NOMO-1 treated with DMSO at 0.1 percent for 48 hours (cell line): ENCODE measurements around the gene BABAM1.

Experiments
- DNase-seq: peaks from one replicate; lab custom pipeline; 2025; ENCODE audit not compliant: unreplicated experiment; lab: John Stamatoyannopoulos, UW

BABAM1 gene

DNA sequence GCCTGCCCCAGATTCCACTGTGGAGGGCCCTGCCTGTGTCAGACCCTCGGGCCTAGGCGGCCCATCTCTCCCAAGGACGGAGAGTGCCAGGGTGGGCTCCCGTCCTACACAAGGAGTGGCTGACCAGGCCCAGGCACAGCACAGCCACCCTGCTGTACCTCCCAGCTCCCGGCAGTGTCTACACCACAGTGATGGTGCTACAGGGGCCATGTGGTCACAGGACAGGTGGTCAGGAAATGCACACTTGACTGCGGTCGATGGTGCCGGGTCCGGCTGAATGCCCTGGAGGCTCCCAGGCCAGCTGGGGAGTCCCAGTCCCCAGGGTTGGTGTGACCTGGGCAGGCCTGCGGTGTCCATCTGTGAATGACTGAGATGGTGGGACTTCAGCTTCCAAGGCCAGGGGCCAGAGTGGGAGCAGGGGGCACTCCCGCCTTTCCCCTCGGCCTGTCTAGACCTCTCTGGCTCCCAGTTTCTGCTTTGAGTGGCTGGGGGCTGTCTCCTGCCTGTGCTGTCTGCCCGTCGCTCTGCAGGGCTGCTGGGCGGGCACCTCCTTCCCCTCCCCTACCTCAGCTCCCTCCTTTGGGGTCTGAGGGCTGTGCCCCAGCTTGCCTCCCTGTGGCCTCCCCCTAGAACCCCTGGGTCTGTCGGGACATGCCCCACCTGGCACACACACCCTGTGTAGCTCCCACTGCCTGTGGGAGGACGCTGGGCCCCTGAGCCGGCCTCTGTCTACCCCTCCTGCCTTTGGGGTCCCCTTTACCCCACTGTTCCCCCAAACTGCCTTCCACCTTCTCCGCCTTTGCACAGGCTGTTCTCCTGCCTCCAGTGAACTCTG, 54.6 kb downstream of the BABAM1 start:
- DNase-seq, result no peak

DNA sequence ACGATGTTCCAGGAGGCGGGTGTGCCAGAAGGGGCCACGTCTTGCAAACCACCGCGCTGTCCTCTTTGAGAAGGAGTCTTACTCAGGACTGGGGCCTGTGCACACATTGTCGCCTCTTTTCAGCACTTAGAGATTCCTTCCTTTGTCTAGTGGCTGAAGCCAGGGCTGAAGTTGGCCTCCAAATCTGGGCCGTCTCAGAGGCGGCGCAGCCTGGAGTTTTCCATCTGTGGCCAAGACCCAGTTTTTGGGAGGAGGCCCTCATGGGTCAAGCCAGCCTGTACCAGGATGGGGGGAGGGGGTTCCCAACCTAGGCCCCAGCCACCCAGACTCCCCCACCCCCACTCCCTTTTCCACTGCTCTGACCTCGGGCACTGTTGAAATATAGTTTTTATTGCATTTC, 55.6 kb downstream of the BABAM1 start:
- DNase-seq, result no peak

DNA sequence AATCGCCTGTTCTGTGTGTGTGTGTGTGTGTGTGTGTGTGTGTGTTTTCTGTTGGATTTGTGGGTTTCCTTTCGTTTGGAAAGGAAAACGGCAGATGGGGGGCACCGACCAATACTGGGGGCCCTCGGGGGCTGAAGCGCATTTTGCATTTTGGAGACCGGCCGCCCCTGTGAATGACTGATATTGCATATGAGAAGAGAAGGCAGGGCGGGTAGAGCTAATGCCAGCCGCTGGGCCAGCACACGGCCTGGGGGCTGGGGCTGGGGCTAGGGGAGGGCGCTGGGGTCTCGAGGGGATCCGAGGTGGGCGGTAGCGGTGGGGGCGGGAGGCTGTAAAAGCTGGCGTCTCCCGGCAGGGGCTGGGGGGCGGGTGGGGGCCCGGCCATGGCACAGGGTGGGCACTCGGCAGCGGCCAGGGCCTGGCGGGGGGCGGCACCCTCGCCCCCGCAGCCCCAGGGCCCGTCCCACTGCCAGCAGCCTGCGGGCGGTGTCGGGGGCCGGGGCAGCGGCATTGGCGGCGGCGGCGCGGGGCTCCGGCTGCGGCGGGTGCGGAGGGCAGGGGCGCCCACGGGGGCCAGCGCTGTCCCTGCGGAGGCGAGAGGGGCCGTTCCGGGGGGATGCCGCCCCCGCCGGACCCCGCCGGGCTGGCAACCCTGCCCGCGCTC, 56.2 kb downstream of the BABAM1 start:
- no peak for DNase-seq

DNA sequence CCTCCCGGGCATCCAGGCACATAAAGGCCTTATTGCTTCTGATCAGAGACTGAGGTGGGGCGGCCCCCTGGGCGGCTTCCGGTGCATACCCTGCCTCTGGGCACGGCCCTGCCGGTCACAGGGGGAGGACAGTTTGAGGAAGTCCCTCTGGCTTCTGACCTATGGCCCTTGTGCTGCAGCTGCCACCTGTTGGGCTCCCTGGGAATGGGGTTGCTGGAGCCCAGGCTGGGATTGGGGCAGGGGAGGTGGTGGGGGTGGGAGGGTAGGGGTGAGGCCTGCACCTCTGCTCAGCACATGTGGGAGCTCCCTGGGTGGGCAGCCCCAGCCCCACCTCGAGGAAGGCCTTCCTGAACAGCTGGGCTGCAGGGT, 56.7 kb downstream of the BABAM1 start:
- DNase-seq, result no peak

DNA sequence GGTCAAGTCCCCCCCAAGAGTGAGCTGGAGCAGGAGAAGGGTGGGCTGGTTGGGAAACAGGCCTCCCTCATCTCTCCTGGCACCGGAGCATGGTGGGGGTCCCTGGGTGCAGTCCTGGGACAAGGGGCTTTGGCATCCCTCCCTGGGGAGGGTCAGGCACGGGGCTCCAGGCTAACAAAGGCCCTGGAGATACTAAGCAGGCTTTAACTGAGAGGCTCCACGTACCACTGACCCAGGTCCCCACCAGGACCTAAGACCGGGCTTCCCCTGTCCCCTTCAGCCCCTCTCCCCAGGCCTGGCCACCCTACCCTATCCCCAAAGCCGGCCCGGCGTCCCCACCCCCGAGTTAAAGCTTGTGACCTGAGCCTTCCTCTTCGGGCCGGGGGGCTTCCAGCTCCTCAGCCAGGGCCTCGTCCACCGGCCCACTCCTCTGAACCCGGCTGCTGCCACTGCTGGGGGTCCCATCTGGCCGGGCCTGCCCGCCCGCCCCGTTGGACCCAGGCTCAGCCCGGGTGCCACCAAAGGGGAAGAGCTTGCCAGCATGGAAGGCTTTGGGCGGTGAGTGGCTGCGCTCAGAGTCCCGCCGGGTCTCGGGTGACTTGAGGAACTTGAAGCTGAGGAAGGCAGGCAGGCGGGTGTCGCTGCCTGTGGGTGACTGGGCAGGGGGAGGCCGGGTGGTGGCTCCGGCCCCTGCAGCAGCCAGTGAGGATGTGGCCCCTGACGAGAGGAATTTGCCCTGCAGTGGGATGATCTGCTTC, 57.3 kb downstream of the BABAM1 start:
- DNase-seq, result no peak

DNA sequence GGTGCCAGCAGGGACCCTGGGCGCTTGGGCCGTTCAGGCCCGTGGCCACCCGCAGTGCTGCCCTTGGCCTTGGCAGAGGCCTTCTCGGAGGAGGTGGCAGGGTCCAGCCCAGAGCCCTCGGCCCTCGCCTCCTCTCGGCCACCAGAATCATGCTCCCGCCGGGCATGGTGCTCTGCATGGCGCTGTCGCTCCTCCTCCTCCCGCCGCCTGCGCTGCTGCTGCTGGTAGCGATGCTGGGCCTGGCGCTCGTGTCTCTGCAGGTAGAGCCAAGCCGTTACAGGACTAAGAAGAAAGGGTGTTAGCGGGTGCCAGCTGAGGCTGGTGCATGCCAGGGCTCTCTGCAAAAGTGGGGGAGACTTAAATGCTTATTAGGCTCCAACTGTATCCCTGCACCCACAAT, 57.9 kb downstream of the BABAM1 start:
- no peak for DNase-seq

DNA sequence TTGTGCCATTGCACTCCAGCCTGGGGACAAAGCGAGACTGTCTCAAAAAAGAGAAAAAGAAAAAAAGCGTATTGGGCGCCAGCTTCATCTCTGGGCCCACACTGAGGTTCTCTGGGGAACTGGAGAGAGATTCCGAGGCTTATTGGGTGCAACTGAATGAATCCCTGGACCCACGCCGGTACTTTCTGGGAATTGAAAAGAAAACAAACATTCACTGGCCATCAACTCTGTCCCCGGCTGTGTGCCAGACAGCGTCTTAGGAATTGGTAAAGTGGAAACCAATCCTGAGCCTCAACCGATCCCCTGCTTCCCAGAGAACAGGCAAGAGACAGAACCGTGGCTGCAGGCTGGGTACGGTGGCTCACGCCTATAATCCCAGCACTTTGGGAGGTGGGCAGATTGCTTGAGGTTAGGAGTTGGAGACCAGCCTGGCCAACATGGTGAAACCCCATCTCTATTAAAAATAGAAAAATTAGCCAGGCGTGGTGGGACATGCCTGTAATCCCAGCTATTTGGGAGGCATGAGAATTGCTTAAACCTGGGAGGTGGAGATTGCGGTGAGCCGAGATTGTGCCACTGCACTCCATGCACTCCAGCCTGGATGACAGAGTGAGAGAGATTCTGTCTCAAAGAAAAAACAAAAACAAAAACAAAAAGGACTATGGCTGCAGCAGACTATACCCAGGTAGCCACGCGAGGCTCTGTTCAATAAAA, 58.8 kb downstream of the BABAM1 start:
- DNase-seq, result no peak

DNA sequence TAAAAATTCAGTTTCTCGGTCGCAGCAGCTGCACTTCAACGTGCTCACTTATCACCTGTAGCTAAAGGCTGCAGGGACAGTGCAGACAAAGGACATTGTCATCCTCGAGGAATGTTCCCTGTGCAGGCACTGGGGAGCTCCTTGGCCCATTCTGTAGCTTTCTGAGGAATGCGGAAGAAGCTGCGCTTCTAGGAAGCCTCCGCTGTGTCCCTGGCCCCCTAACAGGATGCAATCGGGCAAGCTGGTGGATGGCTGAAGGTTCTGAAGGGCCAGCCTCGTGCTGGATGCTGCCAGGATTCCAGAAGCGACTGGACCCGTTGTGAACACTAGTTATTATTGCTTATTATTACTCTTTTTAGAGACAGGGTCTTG, 59.3 kb downstream of the BABAM1 start:
- DNase-seq, result no peak

DNA sequence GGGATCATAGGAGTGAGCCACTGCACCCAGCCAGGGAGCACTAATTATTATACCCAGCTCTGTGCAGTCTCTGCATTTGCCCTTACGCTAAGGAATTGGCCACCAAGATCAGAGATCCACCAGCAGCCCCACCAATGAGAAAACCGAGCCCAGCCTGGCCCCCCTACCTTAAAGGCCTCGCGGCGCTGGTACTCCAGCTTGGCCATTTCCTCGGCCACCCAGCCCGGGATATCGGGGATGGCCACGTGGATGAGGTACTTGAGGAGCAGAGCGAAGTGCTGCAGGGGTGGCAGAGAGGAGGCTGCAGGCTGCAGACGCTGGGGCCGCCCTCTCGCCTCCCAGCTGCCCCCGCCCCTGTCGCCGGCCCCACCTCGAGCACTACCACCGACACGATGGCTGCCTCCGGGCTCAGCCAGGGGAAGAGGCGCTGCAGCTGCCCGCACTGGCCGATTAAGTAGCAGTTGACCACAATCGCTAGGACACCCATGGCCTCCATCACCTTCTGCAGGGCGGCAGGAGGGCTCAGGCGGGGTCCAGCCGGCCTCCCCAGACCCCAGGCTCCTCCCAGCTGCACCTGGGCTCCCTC, 59.9 kb downstream of the BABAM1 start:
- no peak for DNase-seq

DNA sequence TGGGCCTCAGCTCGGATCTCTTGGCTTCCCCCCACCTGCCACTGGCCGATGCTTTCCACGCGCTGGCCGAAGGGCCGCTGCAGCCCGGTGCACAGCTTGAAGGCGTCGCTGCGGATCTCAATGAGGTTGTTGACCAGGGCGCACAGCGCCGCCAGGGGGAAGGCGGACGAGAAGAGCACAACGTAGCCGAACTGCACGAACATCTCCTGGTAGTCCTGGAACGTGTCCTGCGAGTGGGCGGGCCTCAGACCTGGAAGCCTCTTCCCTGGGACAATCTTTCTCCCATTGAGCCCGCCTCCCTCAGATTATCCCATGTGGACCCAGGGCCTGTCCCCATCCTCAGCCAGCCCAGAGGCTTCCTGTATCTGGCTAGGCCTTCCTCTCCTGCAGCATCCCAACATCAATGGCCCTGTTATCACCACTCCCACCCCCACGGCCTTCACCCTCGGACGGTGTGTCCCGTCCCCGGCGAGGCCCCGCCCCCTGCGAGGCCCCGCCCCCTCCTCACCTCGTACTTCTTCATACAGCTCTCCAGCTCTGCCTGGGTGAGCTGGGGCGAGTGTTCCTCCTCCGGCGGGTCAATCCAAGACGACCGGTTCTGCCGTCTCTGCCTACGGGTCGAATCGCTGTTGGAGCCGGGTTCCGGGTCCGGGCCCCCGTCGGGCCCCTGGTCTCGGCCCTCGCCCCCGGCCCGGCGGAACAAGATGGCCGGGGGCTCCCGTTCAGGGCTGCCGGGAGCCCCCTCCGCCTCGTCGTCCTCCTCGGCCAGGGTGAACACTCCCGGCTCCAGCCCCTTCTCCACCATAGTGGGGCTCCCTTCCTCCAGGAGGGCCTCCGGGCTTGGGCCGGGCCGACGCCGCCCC, 60.6 kb downstream of the BABAM1 start:
- DNase-seq, result no peak
